Gastrocnemius medialis (tissue), 4 donors: ENCODE results near the gene KCMF1. TPM values are rescaled to one million over a fixed set of nuclear protein-coding genes. Genes with fewer than 3 reads are reported as not detected.
A peak's percentile ranks its signal among the peaks of the same experiment; 100 is the strongest.

Experiments
- ATAC-seq, 2 donors: fragments of 150-250 bp; one replicate each; pipeline ENCODE4 v1.9.1; 2016
- DNase-seq, 2 donors: peaks; one replicate each; pipeline ENCODE4 v3.0.0-alpha.2; 2019
- H3K27ac ChIP-seq, 4 donors: fragments of 200-600 bp; sonication (generic); 1 replicate in 1 of 4; 2 replicates in 3 of 4; pipeline ENCODE4 v1.5.1; 2016 to 2018; ENCODE audit warnings: mild to moderate bottlenecking in 2 of 4, moderate library complexity in 1 of 4
- H3K27me3 ChIP-seq, 3 donors: fragments of 200-600 bp; sonication (generic) in 2 of 3; 1 replicate in 1 of 3; 2 replicates in 2 of 3; pipeline versions ENCODE4 v1.5.1 to v1.6.0; 2016 to 2019; ENCODE audit warnings: mild to moderate bottlenecking in 1 of 3, moderate library complexity in 1 of 3
- H3K36me3 ChIP-seq, 2 donors: fragments of 200-600 bp; sonication (generic) in 1 of 2; one replicate each; pipeline ENCODE4 v1.5.1; 2017 to 2018
- H3K4me1 ChIP-seq, 2 donors: fragments of 200-600 bp; sonication (generic) in 1 of 2; one replicate each; pipeline ENCODE4 v1.5.1; 2016 to 2017; ENCODE audit warnings: mild to moderate bottlenecking in 2 of 2
- H3K4me3 ChIP-seq, 4 donors: fragments of 200-600 bp; sonication (generic) in 3 of 4; 1 replicate in 1 of 4; 2 replicates in 3 of 4; pipeline ENCODE4 v1.5.1; 2016 to 2019; ENCODE audit warnings: mild to moderate bottlenecking in 2 of 4
- H3K9me3 ChIP-seq, 3 donors: fragments of 200-600 bp; sonication (generic) in 2 of 3; 1 replicate in 1 of 3; 2 replicates in 2 of 3; pipeline ENCODE4 v1.5.1; 2016 to 2019
- POLR2A ChIP-seq, 2 donors: fragments of 450-650 bp; IDR thresholded peaks; one replicate each; pipeline ENCODE4 v1.6.1; 2017; ENCODE audit warnings: antibody characterized with exemption in 2 of 2, mild to moderate bottlenecking in 2 of 2, moderate library complexity in 2 of 2
- in situ Hi-C, 4 donors: fragments of 200-750 bp; cut with MboI; loops; one replicate each; pipeline versions ENCODE4 v1.15.0 to v1.8.0; 2017; ENCODE audit warnings: low sequenced_read_pairs in 4 of 4
- intact Hi-C: fragments of 100-400 bp; cut with DNase I; formaldehyde crosslinking; loops from one replicate; pipeline ENCODE4 v1.15.1; 2023; ENCODE audit warnings: low total_unique reads
- total RNA-seq, 4 donors: library from RNA; depleted of rRNA; stranded (reverse); fragments of >200 nt; gene quantifications; one replicate each; pipeline versions ENCODE4 v1.1.0 to v1.2.3, GENCODE V29; 2016
- TF ChIP-seq, protein P1 (sequence below), 5 experiments: fragments of 450-650 bp in 3 of 5; fragments of 200-600 bp in 2 of 5; sonication (generic) in 2 of 5; IDR thresholded peaks in 4 of 5; conservative IDR thresholded peaks in 1 of 5; 1 replicate in 4 of 5; 2 replicates in 1 of 5; pipeline ENCODE4 v1.5.1; 2016 to 2019; ENCODE audit warnings: antibody characterized with exemption in 5 of 5, mild to moderate bottlenecking in 3 of 5, moderate library complexity in 3 of 5

KCMF1 gene
- total RNA-seq, 4 donors from 2014 or later: 158 to 178 (median 165) TPM

DNA sequence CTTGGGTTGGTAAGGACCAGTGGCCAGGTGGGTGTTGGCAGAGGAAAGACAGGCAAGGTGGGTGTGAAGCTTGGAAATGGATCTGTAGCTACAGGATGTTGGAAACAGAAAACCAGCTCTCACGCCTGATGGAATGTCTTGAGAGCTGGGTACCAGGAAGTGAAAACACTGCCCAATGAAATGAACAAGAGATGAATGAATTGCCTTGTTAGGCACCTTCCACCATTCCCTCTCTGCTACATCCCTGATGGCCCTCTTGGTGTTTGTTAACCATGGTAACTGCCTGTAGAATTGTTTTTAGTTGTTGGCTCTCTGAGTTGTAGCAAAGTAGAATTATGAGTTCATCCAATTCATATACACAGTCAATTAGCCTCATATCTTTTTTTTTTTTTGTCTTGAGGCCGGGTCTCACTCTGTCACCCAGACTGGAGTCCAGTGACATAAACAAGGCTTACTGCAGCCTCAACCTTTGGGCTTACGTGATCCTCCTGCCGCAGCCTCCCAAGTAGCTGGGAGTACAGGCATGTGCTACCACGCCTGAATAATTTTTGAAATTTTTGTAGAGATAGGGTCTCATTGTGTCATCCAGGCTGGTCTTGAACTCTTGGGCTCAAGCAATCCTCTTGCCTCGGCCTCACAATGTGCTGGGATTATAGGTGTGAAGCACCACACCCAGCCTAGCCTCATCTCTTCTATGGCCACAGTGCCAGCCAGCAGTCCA, 9.5 kb downstream of the KCMF1 start:
- H3K9me3 ChIP-seq: no peaks in the 10 kb centered on the region
- no peaks in the 10 kb centered on the region for H3K36me3 ChIP-seq
- H3K27me3 ChIP-seq: no peaks in the 10 kb centered on the region
- H3K4me1 ChIP-seq: peaks cover 27 to 63% of the 10 kb centered on the region in 2 donors
- in situ Hi-C loops (no loop called here), intact Hi-C loops (no loop called here)
- TF ChIP-seq, protein P1, sequence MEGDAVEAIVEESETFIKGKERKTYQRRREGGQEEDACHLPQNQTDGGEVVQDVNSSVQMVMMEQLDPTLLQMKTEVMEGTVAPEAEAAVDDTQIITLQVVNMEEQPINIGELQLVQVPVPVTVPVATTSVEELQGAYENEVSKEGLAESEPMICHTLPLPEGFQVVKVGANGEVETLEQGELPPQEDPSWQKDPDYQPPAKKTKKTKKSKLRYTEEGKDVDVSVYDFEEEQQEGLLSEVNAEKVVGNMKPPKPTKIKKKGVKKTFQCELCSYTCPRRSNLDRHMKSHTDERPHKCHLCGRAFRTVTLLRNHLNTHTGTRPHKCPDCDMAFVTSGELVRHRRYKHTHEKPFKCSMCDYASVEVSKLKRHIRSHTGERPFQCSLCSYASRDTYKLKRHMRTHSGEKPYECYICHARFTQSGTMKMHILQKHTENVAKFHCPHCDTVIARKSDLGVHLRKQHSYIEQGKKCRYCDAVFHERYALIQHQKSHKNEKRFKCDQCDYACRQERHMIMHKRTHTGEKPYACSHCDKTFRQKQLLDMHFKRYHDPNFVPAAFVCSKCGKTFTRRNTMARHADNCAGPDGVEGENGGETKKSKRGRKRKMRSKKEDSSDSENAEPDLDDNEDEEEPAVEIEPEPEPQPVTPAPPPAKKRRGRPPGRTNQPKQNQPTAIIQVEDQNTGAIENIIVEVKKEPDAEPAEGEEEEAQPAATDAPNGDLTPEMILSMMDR (IDR thresholded peaks at IDR 0.05 in 4 of 5, conservative IDR thresholded peaks at IDR 0.05 in 1 of 5): no peak
- TF ChIP-seq POLR2A (IDR thresholded peaks at IDR 0.05): no peak
- no peak for ATAC-seq
- H3K4me3 ChIP-seq: no peak overlapping the region
- no peak overlapping the region for H3K27ac ChIP-seq
- DNase-seq: no peak

DNA sequence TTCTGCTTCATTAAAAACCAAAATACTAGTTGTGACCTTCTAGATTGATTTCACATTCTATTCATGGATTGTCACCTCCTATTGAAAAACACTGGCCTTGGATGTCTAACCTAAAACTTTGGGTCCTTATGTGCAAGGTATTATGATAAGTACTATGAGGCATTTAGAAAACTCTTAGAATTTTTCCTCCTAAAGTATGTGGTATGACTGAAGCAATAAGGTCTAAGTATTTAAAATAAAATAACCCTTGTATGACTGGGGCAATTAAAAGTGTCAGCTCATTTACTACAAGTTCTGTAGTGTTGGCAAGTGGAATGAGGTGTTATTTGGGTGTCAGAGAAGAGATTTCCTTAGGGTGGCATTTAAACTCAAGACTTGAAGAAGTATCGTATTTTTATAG, 15.1 kb downstream of the KCMF1 start:
- ATAC-seq (no peak), DNase-seq (no peak)
- Histone ChIP-seq H3K4me3 (no peak overlapping the region), H3K4me1 (peaks cover 51 to 79% of the 10 kb centered on the region in 2 donors), H3K36me3 (no peaks in the 10 kb centered on the region), H3K27me3 (no peaks in the 10 kb centered on the region), H3K9me3 (no peaks in the 10 kb centered on the region), H3K27ac (no peak overlapping the region)
- intact Hi-C loops (no loop called here), in situ Hi-C loops (no loop called here)
- TF ChIP-seq, protein P1 (IDR thresholded peaks at IDR 0.05 in 4 of 5, conservative IDR thresholded peaks at IDR 0.05 in 1 of 5): no peak
- no peak for TF ChIP-seq POLR2A (IDR thresholded peaks at IDR 0.05)

DNA sequence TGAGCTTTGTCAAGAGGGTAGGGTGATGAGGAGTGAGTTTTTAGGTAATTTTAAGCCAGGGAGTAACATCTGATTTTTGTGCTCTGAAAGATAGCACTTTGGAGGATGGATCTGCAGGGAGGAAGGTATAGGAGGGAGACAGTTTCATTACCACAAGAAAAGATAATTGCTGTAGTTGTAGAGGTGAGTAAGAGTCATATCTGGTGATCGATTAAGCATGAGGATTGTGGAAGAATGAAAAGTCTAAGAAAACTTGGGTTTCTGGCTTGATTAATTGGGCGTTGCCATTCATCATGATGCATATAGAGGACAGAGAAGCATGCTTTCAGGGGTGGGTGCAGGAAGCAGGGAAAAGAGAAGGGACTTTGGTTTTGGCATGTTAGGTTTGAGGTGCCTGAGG, 18.5 kb downstream of the KCMF1 start:
- H3K36me3 ChIP-seq: no peaks in the 10 kb centered on the region
- in situ Hi-C loops (no loop called here), intact Hi-C loops (no loop called here)
- H3K4me3 ChIP-seq: no peak overlapping the region
- ATAC-seq: no peak
- no peak for DNase-seq
- TF ChIP-seq, protein P1 (IDR thresholded peaks at IDR 0.05 in 4 of 5, conservative IDR thresholded peaks at IDR 0.05 in 1 of 5): no peak
- no peak for TF ChIP-seq POLR2A (IDR thresholded peaks at IDR 0.05)
- H3K27me3 ChIP-seq: no peaks in the 10 kb centered on the region
- no peaks in the 10 kb centered on the region for H3K9me3 ChIP-seq
- H3K4me1 ChIP-seq: peaks cover 68 to 90% of the 10 kb centered on the region in 2 donors
- H3K27ac ChIP-seq: no peak overlapping the region

GRCh38 chr2:84989927-84990326, 19.0 kb downstream of the KCMF1 start:
- intact Hi-C loops: no loop called here
- Histone ChIP-seq H3K27ac (peak overlapping the region in 1 of 4 donors; percentile 66), H3K27me3 (no peaks in the 10 kb centered on the region), H3K9me3 (no peaks in the 10 kb centered on the region), H3K4me3 (no peak overlapping the region), H3K36me3 (no peaks in the 10 kb centered on the region), H3K4me1 (peaks cover 63 to 87% of the 10 kb centered on the region in 2 donors)
- no peak for DNase-seq
- no peak for TF ChIP-seq POLR2A (IDR thresholded peaks at IDR 0.05)
- TF ChIP-seq, protein P1 (IDR thresholded peaks at IDR 0.05 in 4 of 5, conservative IDR thresholded peaks at IDR 0.05 in 1 of 5): no peak
- in situ Hi-C loops: no loop called here
- ATAC-seq: no peak
